Endothelial cell of umbilical vein (primary cell): Measurements from ENCODE around the gene RAD9A. TPM values are rescaled to one million over a fixed set of nuclear protein-coding genes. Genes with fewer than 3 reads are reported as not detected.
A peak's percentile ranks its signal among the peaks of the same experiment; 100 is the strongest.

Source experiments
- BruUV-seq: library from RNA; stranded (reverse); fragments of 400-500 nt; replicated peaks from 2 replicates; lab custom pipeline; 2021; lab: Mats Ljungman, UMichigan
- CTCF ChIA-PET: fragments of 300-600, 350-600 bp; sonication (Branson Sonifier 250); formaldehyde crosslinking; loops from one replicate; lab custom pipeline; 2021; ENCODE audit warnings: antibody characterized with exemption, inconsistent platforms; lab: Charles Lee
- POLR2A ChIA-PET: fragments of 300-600, 350-600 bp; sonication (Branson Sonifier 250); formaldehyde crosslinking; loops from one replicate; lab custom pipeline; 2021; ENCODE audit warnings: antibody characterized with exemption, inconsistent platforms; lab: Charles Lee
- DNase-seq: peaks from one replicate; pipeline ENCODE4 v3.0.0-alpha.2; 2011; ENCODE audit warnings: low read depth, low spot score
- FAIRE-seq: peaks from 2 replicates; lab custom pipeline; 2011; peaks lifted over from hg19 to GRCh38; lab: Jason Lieb, UNC
- H2AFZ ChIP-seq: 2 replicates; pipeline ENCODE4 v1.6.0; 2012; ENCODE audit warnings: low read depth, low read length, control low read depth, inconsistent platforms
- H3K27ac ChIP-seq: 2 replicates; pipeline ENCODE4 v1.5.1; 2011; ENCODE audit warnings: low read depth, mild to moderate bottlenecking, control low read depth, low read length, moderate library complexity; ENCODE audit not compliant: insufficient read depth
- H3K27me3 ChIP-seq, 2 experiments: 2 replicates each; pipeline versions ENCODE4 v1.6.0 to v1.6.1; 2011; ENCODE audit warnings: low read length in 2 of 2, mixed read lengths in 1 of 2; ENCODE audit not compliant: control insufficient read depth in 2 of 2, insufficient read depth in 2 of 2
- H3K36me3 ChIP-seq, 2 experiments: 2 replicates in 1 of 2; 3 replicates in 1 of 2; pipeline ENCODE4 v1.5.1; 2011; ENCODE audit warnings: low read length in 2 of 2, mild to moderate bottlenecking in 1 of 2, moderate library complexity in 1 of 2; ENCODE audit not compliant: control insufficient read depth in 2 of 2, insufficient read depth in 2 of 2; ENCODE audit errors: extremely low read depth in 1 of 2
- H3K4me1 ChIP-seq: 3 replicates; pipeline ENCODE4 v1.5.1; 2011; ENCODE audit warnings: mild to moderate bottlenecking, low read length; ENCODE audit not compliant: control insufficient read depth, insufficient read depth; ENCODE audit errors: extremely low read depth
- H3K4me2 ChIP-seq: 2 replicates; pipeline ENCODE4 v1.6.1; 2011; ENCODE audit warnings: low read length, control low read depth, mixed read lengths; ENCODE audit not compliant: insufficient read depth
- H3K4me3 ChIP-seq, 3 experiments: fragments of 200-600 bp in 1 of 3; sonication (generic), shearing (Covaris generic) in 1 of 3; replicated peaks in 1 of 3; 2 replicates each; pipeline ENCODE4 v1.5.1; 2011 to 2016; ENCODE audit warnings: control low read depth in 3 of 3, low read length in 3 of 3, mild to moderate bottlenecking in 2 of 3, inconsistent platforms in 1 of 3, low read depth in 1 of 3, moderate library complexity in 1 of 3; ENCODE audit not compliant: insufficient read depth in 1 of 3
- H3K79me2 ChIP-seq: 2 replicates; pipeline ENCODE4 v1.6.0; 2012; ENCODE audit warnings: low read length, inconsistent platforms; ENCODE audit not compliant: control insufficient read depth, insufficient read depth
- H3K9ac ChIP-seq: replicated peaks from 2 replicates; pipeline ENCODE3; 2011; ENCODE audit warnings: low read length, control low read depth; ENCODE audit not compliant: insufficient read depth; ENCODE audit errors: extremely low read depth
- H3K9me1 ChIP-seq: replicated peaks from 3 replicates; pipeline ENCODE4 v1.6.0; 2011; ENCODE audit warnings: mild to moderate bottlenecking, low read length; ENCODE audit not compliant: control insufficient read depth, insufficient read depth; ENCODE audit errors: extremely low read depth
- H3K9me3 ChIP-seq: replicated peaks from 2 replicates; pipeline ENCODE4 v1.5.1; 2012; ENCODE audit warnings: low read length, inconsistent platforms; ENCODE audit not compliant: control insufficient read depth, insufficient read depth
- H4K20me1 ChIP-seq: replicated peaks from 2 replicates; pipeline ENCODE3; 2011; ENCODE audit warnings: mild to moderate bottlenecking, low read length; ENCODE audit not compliant: control insufficient read depth, insufficient read depth; ENCODE audit errors: extremely low read depth
- EZH2 ChIP-seq: IDR thresholded peaks from 2 replicates; pipeline ENCODE4 v1.6.1; 2012; ENCODE audit warnings: borderline replicate concordance, low read depth, mild to moderate bottlenecking, moderate library complexity, low read length, inconsistent platforms; ENCODE audit not compliant: severe bottlenecking
- FOS ChIP-seq: IDR thresholded peaks from 2 replicates; pipeline ENCODE4 v1.6.1; 2011; ENCODE audit warnings: mild to moderate bottlenecking, low read length, moderate library complexity, borderline replicate concordance; ENCODE audit not compliant: insufficient read depth
- JUN ChIP-seq: IDR thresholded peaks from 2 replicates; pipeline ENCODE4 v1.6.1; 2011; ENCODE audit warnings: borderline replicate concordance, low read depth; ENCODE audit not compliant: insufficient read length, insufficient read depth
- MYC ChIP-seq: IDR thresholded peaks from one replicate; pipeline ENCODE4 v1.6.1; 2011; ENCODE audit warnings: mild to moderate bottlenecking, low read depth, low read length
- POLR2A ChIP-seq: IDR thresholded peaks from 2 replicates; pipeline ENCODE4 v1.6.1; 2012; ENCODE audit warnings: low read depth, mild to moderate bottlenecking, control low read depth, low read length
- POLR2AphosphoS5 ChIP-seq: IDR thresholded peaks from 2 replicates; pipeline ENCODE4 v1.6.1; 2012; ENCODE audit warnings: low read depth, mild to moderate bottlenecking, control low read depth, low read length, moderate library complexity; ENCODE audit not compliant: insufficient read depth
- dilution Hi-C: fragments of 300-500 bp; cut with MboI; formaldehyde crosslinking; loops from one replicate; pipeline ENCODE4 v1.15.0; 2019; ENCODE audit warnings: low sequenced_read_pairs; ENCODE audit not compliant: extremely low pct_ligation_motif_present
- intact Hi-C: fragments of 100-400 bp; cut with micrococcal nuclease; formaldehyde crosslinking; loops from one replicate; pipeline ENCODE4 v1.10.0; 2022
- polyA plus RNA-seq, 4 experiments: library from polyadenylated mRNA; depleted of rRNA in 3 of 4; stranded (reverse) in 3 of 4; unstranded in 1 of 4; fragments of >200 nt; gene quantifications; 2 replicates each; pipeline versions ENCODE4 v1.2.1 to v1.2.3, GENCODE V29; 2011 to 2012; ENCODE audit warnings: missing spikeins in 1 of 4
- total RNA-seq: library from RNA; stranded (reverse); gene quantifications from 2 replicates; pipeline ENCODE4 v1.2.3, GENCODE V29; 2021

The RAD9A gene
- total and polyA plus RNA-seq, 2 donors (not counting 3 experiments of a cell fraction or from before 2014, with no cell fraction given) = 18.4 to 22.2 TPM

DNA sequence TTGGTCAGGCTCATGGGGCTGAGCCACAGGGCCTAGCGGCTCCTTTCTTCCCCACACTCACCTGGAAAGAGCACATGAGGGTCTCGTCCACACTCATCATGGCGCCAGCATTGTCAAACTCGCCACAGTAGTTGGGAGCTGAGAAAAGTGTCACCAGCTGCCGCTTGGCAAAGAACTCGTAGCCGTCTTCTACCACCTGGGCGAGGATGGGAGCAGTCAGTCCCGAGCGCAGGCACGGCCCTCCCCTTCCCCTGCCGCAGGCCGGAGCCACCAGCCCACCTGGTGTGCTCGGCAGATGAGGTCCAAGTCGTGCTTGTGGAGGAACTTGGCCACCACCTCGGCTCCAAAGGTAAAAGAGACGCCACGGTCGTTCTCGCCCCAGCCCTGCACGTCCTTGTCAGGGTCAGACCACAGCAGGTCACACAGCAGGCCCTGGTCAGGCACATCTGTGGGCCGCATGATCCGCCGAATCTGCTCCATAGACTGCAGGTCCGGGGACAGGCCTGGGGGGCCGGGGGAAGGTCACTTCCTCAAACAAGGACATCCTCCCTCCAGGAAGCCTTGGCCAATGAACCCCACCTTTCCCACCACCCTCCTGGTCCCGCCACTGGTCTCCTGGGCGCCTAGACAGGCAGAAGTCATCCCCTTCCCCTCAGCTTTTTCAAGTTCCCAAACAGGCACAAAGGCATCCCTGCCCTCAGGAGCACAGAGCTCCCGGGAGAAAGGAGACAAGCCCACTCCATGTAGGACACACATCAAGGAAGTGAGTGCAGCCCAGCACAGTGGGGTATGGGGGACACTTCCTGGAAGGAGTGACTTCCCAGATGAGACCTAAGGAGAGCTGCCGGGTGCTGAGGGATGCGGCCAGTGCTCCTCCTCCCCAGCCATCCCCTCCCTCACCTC lies 7.1 kb downstream of the RAD9A start:
- no peak for FAIRE-seq
- H3K9me3 ChIP-seq = no peaks in the 10 kb centered on the region
- no peaks in the 10 kb centered on the region for H3K9me1 ChIP-seq
- H3K4me3 ChIP-seq = no peak overlapping the region
- H3K4me2 ChIP-seq = no peak overlapping the region
- no peaks in the 10 kb centered on the region for H4K20me1 ChIP-seq
- H3K27ac ChIP-seq = no peak overlapping the region
- H3K9ac ChIP-seq = no peak overlapping the region
- H3K27me3 ChIP-seq = no peaks in the 10 kb centered on the region
- H3K36me3 ChIP-seq = peaks cover 6 to 25% of the 10 kb centered on the region in 2 experiments
- dilution Hi-C loops = no loop called here
- DNase-seq = no peak
- H3K4me1 ChIP-seq = peaks cover 19% of the 10 kb centered on the region
- peaks cover 19% of the 10 kb centered on the region for H3K79me2 ChIP-seq
- CTCF ChIA-PET = interaction anchor here (1.4 to 4.2 kb wide), 2 partner anchors 10 to 18 kb away, joined by 6 to 30 read pairs; no protein-coding TSS in a partner anchor
- TF ChIP-seq EZH2 (no peak), MYC (no peak), FOS (no peak), JUN (no peak), POLR2AphosphoS5 (peak; percentile 22), POLR2A (peak; percentile 31)
- POLR2A ChIA-PET = no interaction called here
- BruUV-seq = no TSS peak
- no peak overlapping the region for H2AFZ ChIP-seq
- intact Hi-C loops = no loop called here
